SK-N-SH (cell line): Measurements from ENCODE around the gene AKAP6.

Source experiments
- FOXJ3 ChIP-seq: sonication (generic); formaldehyde crosslinking; IDR thresholded peaks from 2 replicates; pipeline ENCODE4 v1.5.1; 2020; ENCODE audit warnings: mild to moderate bottlenecking, missing genetic modification reagents
- GATA2 ChIP-seq: sonication (generic); formaldehyde crosslinking; IDR thresholded peaks from 2 replicates; pipeline ENCODE4 v1.5.0; 2020; ENCODE audit warnings: mild to moderate bottlenecking, missing genetic modification reagents
- NRF1 ChIP-seq: IDR thresholded peaks from 2 replicates; pipeline ENCODE4 v1.6.1; 2012; ENCODE audit warnings: low read depth, mild to moderate bottlenecking, low read length
- TF ChIP-seq, protein P1 (sequence below): fragments of 200-600 bp; sonication (generic); IDR thresholded peaks from 2 replicates; pipeline ENCODE4 v1.6.1; 2017; ENCODE audit warnings: antibody characterized with exemption, mild to moderate bottlenecking, moderate library complexity
- TF ChIP-seq, protein P2 (sequence below): IDR thresholded peaks from 2 replicates; pipeline ENCODE4 v1.6.1; 2012; ENCODE audit warnings: mild to moderate bottlenecking, low read depth, low read length, moderate library complexity

- TF ChIP-seq, protein P1, sequence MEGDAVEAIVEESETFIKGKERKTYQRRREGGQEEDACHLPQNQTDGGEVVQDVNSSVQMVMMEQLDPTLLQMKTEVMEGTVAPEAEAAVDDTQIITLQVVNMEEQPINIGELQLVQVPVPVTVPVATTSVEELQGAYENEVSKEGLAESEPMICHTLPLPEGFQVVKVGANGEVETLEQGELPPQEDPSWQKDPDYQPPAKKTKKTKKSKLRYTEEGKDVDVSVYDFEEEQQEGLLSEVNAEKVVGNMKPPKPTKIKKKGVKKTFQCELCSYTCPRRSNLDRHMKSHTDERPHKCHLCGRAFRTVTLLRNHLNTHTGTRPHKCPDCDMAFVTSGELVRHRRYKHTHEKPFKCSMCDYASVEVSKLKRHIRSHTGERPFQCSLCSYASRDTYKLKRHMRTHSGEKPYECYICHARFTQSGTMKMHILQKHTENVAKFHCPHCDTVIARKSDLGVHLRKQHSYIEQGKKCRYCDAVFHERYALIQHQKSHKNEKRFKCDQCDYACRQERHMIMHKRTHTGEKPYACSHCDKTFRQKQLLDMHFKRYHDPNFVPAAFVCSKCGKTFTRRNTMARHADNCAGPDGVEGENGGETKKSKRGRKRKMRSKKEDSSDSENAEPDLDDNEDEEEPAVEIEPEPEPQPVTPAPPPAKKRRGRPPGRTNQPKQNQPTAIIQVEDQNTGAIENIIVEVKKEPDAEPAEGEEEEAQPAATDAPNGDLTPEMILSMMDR: no peak
- no peak for TF ChIP-seq FOXJ3 (CRISPR knock-in tag)
- no peak for TF ChIP-seq NRF1
- TF ChIP-seq, protein P2, sequence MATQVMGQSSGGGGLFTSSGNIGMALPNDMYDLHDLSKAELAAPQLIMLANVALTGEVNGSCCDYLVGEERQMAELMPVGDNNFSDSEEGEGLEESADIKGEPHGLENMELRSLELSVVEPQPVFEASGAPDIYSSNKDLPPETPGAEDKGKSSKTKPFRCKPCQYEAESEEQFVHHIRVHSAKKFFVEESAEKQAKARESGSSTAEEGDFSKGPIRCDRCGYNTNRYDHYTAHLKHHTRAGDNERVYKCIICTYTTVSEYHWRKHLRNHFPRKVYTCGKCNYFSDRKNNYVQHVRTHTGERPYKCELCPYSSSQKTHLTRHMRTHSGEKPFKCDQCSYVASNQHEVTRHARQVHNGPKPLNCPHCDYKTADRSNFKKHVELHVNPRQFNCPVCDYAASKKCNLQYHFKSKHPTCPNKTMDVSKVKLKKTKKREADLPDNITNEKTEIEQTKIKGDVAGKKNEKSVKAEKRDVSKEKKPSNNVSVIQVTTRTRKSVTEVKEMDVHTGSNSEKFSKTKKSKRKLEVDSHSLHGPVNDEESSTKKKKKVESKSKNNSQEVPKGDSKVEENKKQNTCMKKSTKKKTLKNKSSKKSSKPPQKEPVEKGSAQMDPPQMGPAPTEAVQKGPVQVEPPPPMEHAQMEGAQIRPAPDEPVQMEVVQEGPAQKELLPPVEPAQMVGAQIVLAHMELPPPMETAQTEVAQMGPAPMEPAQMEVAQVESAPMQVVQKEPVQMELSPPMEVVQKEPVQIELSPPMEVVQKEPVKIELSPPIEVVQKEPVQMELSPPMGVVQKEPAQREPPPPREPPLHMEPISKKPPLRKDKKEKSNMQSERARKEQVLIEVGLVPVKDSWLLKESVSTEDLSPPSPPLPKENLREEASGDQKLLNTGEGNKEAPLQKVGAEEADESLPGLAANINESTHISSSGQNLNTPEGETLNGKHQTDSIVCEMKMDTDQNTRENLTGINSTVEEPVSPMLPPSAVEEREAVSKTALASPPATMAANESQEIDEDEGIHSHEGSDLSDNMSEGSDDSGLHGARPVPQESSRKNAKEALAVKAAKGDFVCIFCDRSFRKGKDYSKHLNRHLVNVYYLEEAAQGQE: no peak
- TF ChIP-seq GATA2 (CRISPR knock-in tag): no peak
Measured at GRCh38 chr14:32530800-32531199, 201.7 kb downstream of the AKAP6 start.
